ENCODE results near the gene RASA4B.
"Not testable (repeated sequence)": the region's sequence is repeated elsewhere in the genome, so short reads cannot be mapped to it uniquely, and the experiment has no call there.

The RASA4B gene

GRCh38 chr7:102517550-102518147 lies at the start of gene RASA4B:
RASA4B (minus strand) TSS chr7:102517777; CDS start chr7:102517710, 67 bp downstream.
- DNase-seq (ENCODE audit: low read depth, low spot score): not testable (repeated sequence)

DNA sequence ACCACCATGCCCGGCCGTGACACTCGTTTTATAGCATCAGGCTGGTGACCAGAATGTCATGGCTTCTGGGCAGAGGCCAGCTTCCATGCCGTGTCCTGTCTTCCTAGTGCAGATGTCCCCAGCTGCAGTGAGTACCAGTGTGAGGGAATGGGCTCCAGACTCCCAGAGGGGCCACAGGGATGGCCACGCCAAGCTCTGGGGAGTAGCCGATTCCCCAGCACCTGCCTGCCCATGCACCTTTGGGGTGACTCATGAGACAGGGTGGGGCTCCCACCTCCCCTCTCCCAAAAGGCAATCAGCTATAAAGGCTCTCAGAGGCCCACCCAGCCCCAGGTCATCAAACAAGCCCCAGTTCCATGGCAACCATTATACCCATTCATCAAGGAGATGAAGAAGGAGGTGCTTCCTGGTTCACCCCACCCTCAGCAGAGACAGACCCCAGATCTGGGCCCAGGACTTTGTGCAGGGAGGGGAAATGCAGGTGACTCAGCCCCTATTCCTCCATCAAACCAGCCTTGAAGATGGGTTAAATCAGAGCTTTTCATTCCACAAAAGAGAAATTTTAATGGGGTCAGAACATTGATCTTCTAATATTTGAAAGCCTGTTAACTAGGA lies 33.3 kb upstream of the RASA4B start, which contains the start of gene SPDYE2:
Gene SPDYE2, plus strand, starts transcription at position 419 of the 615 bp plus-strand sequence. CDS start 2,030 bp downstream, outside the sequence.
- not testable (repeated sequence) for DNase-seq (ENCODE audit: low read depth, low spot score)

DNA sequence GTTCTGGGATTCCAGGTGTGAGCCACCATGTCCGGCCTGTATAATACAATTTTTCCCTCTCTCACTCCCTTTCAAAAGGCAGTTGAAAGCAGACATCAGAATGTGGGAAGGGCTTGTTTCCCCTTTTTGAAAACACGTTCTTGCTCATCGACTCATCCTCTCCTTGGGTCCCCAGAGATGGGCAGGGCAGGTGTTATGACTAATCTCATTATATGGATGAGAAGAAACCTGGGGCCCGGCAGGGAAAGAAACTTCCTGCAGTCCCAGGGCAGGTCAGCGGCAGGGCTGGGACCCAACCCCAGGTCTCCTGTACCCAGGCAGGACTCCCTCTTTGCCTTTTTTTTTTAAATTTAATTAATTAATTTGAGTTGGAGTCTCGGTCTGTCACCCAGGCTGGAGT lies 28.8 kb upstream of the RASA4B start:
- not testable (repeated sequence) for DNase-seq (ENCODE audit: low read depth, low spot score)

DNA sequence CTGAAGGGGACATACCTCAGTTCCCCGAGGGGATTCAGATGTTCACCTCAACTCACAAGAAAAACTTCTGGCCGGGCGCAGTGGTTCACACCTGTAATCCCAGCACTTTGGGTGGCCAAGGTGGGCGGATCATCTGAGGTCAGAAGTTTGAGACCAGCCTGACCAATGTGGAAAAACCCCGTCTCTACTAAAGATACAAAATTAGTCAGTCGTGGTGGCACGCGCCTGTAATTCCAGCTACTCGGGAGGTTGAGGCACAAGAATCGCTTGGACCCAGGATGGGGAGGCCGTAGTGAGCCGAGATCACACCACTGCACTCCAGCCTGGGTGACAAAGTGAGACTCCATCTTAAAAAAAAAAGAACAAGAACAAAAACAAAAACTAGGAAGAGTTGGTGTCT lies 27.7 kb upstream of the RASA4B start:
- not testable (repeated sequence) for DNase-seq (ENCODE audit: low read depth, low spot score)

- not testable (repeated sequence) for DNase-seq (ENCODE audit: low read depth, low spot score)
Observed at GRCh38 chr7:102544372-102544771, 26.8 kb upstream of the RASA4B start.

DNA sequence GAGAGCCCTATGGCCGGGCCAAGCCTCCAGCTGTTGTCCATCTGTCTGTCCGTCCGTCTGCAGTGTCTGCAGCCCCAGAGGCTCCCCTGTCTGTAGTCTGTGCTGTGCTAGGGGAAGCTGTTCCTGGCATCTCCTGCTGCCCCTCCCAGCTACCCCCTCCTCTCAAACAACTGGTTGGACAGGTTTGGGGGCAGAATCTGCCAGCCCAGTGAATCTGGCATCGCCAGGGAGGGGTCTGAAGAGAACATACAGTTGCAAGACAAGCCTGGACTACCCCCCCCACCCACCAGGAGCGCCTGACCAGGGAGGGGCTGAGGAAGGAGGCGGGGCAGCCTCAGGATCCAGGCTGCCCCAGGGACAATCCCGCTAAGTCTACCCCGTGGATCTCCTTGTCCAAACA lies 26.0 kb upstream of the RASA4B start, which contains the start of gene UPK3BL2:
Gene UPK3BL2, minus strand, starts transcription at position 101 of the 400 bp plus-strand sequence. Its CDS starts 60 bp downstream, at position 41.
- DNase-seq (ENCODE audit: low read depth, low spot score): not testable (repeated sequence)

DNA sequence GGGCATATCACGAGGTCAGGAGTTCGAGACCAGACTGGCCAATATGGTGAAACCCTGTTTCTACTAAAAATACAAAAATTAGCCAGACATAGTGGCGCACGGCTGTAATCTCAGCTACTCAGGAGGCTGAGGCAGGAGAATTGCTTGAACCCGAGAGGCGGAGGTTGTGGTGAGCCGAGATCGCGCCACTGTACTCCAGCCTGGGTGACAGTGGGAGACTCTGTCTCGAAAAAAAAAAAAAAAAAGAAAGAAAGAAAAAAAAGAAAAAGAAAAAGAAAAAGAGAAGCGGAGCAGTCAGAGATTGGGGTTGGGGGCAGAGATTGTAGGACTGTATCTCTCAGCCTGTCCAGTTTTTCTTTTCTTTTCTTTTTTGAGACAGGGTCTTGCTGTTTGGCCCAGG lies 25.2 kb upstream of the RASA4B start:
- not testable (repeated sequence) for DNase-seq (ENCODE audit: low read depth, low spot score)

- not testable (repeated sequence) for DNase-seq (ENCODE audit: low read depth, low spot score)
Observed at GRCh38 chr7:102542083-102542482, 24.5 kb upstream of the RASA4B start.

DNA sequence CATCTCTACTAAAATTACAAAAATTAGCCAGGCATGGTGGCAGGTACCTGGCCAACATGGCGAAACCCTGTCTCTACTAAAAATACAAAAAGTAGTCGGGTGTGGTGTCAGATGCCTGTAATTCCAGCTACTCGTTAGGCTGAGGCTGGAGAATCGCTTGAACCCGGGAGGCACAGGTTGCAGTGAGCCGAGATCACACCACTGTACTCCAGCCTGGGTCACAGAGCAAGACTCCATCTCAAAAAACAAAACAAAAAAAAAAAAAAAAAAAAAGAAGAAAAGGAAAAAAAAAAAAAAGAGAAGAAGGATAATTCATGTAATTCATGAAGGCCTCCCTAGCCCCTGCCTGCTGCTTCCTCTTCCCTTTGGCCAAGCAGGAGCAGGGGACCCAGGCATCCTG lies 23.0 kb upstream of the RASA4B start:
- DNase-seq (ENCODE audit: low read depth, low spot score): not testable (repeated sequence)

- not testable (repeated sequence) for DNase-seq (ENCODE audit: low read depth, low spot score)
Observed at GRCh38 chr7:102535062-102535615, 17.6 kb upstream of the RASA4B start.

DNA sequence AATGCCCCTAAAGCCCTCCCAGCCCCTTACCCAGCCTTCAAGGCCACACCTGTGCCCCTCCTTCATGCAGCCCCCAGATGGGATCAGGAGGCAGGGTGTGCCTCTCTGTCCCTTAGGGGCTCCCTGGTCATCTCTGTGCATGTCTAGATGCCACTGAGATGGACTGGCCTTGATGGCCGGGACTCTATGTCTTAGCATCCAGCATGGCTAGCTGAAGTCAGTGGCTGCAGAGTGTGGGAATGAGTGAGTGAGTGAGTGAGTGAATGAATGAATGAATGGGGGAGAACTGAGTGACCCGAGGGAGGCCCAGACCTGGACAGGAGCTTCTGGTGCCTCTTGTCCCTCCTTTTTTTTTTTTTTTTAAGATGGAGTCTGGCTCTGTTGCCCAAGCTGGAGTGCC lies 14.6 kb upstream of the RASA4B start:
- not testable (repeated sequence) for DNase-seq (ENCODE audit: low read depth, low spot score)

- not testable (repeated sequence) for DNase-seq (ENCODE audit: low read depth, low spot score)
Observed at GRCh38 chr7:102531583-102531982, 14.0 kb upstream of the RASA4B start.

GRCh38 chr7:102527822-102528793 lies 10.5 kb upstream of the RASA4B start:
- DNase-seq (ENCODE audit: low read depth, low spot score): not testable (repeated sequence)

- not testable (repeated sequence) for DNase-seq (ENCODE audit: low read depth, low spot score)
Observed at GRCh38 chr7:102527182-102527581, 9.6 kb upstream of the RASA4B start.

DNA sequence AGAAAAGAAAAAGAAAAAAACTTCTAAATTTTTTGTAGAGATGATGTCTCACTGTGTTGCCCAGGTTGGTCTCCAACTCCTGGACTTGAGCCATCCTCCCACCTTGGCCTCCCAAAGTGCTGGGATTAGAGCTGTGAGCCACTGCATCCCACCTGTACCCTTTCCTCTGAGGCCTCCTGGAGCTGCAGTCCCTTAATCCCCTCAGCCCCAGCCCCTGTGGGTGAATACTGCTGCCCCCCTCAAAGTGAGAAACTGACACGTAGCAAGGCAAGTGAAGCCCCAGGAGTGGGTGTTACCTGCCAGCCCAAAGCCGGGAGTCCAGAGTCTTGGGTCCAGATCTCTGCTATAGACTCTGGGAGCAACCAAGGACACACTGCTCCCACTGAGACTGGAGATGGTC lies 7.2 kb upstream of the RASA4B start:
- not testable (repeated sequence) for DNase-seq (ENCODE audit: low read depth, low spot score)

DNA sequence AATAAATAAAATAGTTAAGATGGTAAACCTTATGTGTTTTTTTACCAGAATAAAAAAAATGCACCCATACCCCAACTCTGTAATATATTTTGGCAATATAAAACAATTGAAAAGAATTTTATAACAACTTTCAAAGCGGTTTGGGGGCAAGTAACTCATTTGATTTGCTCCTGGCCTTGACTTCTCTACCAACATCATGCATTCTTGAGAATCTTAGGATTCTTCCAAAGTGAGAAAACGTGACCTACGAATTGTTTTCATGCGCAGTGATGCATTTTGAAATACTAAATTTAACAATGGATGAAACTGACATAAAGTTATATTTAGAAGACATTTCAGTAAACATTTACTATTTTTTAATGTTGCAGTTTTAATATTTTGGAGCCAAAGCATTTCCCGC lies 3.2 kb upstream of the RASA4B start:
- DNase-seq (ENCODE audit: low read depth, low spot score): not testable (repeated sequence)

DNA sequence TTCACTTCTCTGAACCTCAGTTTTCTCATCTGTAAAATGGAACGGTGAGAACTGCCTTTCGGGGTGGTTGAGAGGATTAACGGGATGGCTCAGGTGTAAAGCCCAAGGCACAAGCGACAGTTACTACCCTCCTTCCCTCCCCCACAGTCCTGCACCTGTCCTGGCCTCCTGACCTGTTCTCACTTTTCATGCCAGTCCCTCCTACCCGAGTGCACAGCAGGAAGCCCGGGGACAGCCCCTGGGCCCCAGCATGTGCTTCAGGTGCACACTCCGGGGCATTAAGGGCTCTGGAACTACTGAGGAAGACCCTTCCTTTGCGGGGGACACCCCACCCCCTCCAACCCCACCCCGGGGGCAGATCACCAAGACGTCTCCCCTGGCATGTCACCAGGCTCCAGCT lies 626 bp downstream of the RASA4B start:
- not testable (repeated sequence) for DNase-seq (ENCODE audit: low read depth, low spot score)

- not testable (repeated sequence) for DNase-seq (ENCODE audit: low read depth, low spot score)
Observed at GRCh38 chr7:102515889-102516288, 1.7 kb downstream of the RASA4B start.

DNA sequence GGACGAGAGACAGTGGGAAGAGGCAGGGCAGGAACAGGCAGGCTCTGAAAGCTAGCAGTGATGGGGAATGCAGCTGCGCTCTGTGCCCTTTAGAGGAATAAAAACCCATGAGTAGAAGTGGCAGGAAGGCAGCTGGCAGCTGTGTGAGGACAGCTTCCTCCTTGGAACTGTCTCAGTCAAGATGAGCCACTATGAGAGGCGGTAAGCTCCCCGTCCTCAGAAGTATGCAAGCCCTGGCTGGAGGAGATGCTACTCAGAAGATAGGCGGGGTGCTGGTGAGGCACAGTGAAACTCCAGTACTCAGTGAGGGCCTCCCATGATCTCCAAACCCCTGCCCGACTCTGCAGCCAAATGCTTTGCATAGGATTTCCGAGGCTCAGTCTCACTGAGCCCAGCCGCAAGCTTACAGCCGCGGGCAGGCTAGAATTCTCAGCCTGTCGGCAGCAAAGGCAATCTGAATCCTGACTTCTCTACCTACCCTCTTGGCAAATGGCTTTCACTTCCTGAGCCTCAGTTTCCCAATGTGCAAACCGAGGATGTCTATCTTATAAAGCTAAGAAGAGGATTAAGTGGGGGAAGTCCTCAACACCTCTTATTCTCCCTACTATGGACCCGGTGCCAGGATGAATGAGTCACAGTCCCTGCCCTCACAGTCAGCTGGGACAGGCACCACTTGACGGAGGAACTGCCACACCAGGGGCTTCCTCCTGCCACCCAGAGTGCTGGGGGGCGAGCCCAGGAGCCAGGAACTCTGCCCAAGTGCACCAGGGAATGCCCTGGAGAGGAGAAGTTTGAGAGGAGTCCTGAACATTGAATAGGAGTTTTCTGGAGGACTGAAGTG lies 2.5 kb downstream of the RASA4B start:
- DNase-seq (ENCODE audit: low read depth, low spot score): not testable (repeated sequence)

- not testable (repeated sequence) for DNase-seq (ENCODE audit: low read depth, low spot score)
Observed at GRCh38 chr7:102512642-102513221, 4.8 kb downstream of the RASA4B start.

Data from activated naive CD8-positive, alpha-beta T cell treated with anti-CD3 and anti-CD28 coated beads, Interleukin-2, amount 50 U/mL, for 16 hours (primary cell).